ENCODE measurements around the gene SYNGR4.

DNA sequence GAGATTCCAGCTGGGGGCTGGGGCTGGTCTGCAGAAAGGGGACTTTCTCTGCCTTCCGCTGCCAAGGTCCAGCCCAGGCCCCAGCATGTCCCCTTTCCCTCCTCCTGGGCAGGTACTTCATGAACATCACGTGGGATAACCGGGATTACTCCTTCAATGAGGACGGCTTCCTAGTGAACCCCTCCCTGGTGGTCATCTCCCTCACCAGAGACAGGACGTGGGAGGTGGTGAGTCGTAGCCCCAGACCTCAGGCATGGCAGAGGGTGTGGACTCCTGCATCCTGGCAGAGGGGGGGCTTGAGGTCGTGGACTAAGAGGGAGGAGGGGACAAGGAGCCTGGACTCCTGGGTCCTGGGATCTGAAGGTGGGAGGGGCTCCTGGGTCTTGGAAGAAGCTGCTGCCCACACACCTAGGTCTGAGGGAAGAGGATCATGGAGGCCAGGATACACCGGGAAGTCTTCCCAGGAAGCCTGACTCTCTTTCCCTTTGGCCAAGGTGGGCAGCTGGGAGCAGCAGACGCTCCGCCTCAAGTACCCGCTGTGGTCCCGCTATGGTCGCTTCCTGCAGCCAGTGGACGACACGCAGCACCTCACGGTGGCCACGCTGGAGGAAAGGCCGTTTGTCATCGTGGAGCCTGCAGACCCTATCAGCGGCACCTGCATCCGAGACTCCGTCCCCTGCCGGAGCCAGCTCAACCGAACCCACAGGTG lies 49.9 kb downstream of the SYNGR4 start:
- TF ChIP-seq, protein P1, sequence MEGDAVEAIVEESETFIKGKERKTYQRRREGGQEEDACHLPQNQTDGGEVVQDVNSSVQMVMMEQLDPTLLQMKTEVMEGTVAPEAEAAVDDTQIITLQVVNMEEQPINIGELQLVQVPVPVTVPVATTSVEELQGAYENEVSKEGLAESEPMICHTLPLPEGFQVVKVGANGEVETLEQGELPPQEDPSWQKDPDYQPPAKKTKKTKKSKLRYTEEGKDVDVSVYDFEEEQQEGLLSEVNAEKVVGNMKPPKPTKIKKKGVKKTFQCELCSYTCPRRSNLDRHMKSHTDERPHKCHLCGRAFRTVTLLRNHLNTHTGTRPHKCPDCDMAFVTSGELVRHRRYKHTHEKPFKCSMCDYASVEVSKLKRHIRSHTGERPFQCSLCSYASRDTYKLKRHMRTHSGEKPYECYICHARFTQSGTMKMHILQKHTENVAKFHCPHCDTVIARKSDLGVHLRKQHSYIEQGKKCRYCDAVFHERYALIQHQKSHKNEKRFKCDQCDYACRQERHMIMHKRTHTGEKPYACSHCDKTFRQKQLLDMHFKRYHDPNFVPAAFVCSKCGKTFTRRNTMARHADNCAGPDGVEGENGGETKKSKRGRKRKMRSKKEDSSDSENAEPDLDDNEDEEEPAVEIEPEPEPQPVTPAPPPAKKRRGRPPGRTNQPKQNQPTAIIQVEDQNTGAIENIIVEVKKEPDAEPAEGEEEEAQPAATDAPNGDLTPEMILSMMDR (conservative IDR thresholded peaks at IDR 0.05 in 1 of 2, IDR thresholded peaks at IDR 0.05 in 1 of 2; ENCODE audit: low read depth in 1 of 2, low read length in 2 of 2): no peak
- TF ChIP-seq EZH2 (IDR thresholded peaks at IDR 0.05; ENCODE audit: low read length, missing control alignments): no peak
